ENCODE results near the gene MPC1.

Gene MPC1

DNA sequence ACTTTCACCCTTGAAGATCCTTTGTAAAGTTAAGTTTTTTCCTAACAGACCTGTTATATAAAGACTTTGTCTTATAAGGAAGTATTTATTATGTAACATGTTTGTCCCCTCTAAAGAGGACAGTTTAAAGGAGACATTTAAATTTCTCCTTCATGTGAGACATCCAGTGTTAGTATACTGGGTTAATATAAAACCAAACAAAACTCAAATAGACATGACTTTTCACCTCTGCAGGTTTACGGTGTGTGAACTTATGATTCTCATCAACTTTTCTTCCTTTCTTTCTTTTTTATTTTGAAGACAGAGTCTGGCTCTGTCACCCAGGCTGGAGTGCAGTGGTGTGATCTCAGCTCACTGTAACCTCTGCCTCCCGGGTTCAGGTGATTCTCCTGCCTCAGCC lies 17.4 kb upstream of the MPC1 start:
- TF ChIP-seq TEAD4 (IDR thresholded peaks at IDR 0.05) (no peak), FOXM1 (IDR thresholded peaks at IDR 0.05; ENCODE audit: borderline replicate concordance, low read depth) (no peak), CEBPB (IDR thresholded peaks at IDR 0.05) (no peak), TAF1 (IDR thresholded peaks at IDR 0.05; ENCODE audit: low read depth) (no peak)
- TF ChIP-seq, protein P1, sequence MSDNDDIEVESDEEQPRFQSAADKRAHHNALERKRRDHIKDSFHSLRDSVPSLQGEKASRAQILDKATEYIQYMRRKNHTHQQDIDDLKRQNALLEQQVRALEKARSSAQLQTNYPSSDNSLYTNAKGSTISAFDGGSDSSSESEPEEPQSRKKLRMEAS (IDR thresholded peaks at IDR 0.05) = no peak
- TF ChIP-seq, protein P2, sequence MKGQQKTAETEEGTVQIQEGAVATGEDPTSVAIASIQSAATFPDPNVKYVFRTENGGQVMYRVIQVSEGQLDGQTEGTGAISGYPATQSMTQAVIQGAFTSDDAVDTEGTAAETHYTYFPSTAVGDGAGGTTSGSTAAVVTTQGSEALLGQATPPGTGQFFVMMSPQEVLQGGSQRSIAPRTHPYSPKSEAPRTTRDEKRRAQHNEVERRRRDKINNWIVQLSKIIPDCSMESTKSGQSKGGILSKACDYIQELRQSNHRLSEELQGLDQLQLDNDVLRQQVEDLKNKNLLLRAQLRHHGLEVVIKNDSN (IDR thresholded peaks at IDR 0.05) = no peak

DNA sequence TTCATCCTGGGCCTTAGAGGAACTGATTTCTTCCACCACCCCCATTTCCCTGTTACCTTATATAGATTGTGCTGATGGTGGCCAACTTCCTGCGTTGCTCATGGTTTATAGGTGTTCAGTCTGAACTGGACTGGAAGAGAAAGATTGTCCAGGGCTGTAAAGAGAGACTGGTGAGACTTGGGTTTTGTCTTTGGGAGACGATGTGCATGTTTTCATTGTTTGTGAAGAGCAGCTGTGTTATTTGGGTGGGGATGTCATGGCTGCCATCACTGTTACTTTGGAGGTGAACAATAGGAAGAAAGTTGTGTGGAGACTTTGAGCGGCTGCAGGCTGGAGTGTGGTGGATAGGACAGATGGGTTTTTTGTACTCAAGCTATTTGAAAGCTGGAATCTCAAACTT lies 15.6 kb upstream of the MPC1 start:
- no peak for TF ChIP-seq EGR1 (IDR thresholded peaks at IDR 0.05)
- no peak for TF ChIP-seq RAD21 (IDR thresholded peaks at IDR 0.05; ENCODE audit: low read depth)
- TF ChIP-seq FOXM1 (IDR thresholded peaks at IDR 0.05; ENCODE audit: borderline replicate concordance, low read depth) = no peak
- TF ChIP-seq, protein P1 (IDR thresholded peaks at IDR 0.05) = no peak
- TF ChIP-seq, protein P2 (IDR thresholded peaks at IDR 0.05) = no peak
- TF ChIP-seq CEBPB (IDR thresholded peaks at IDR 0.05) = no peak
- TF ChIP-seq TAF1 (IDR thresholded peaks at IDR 0.05; ENCODE audit: low read depth) = no peak
- no peak for TF ChIP-seq NFIC (IDR thresholded peaks at IDR 0.05)
- no peak for TF ChIP-seq TEAD4 (IDR thresholded peaks at IDR 0.05)
- TF ChIP-seq CREB1 (IDR thresholded peaks at IDR 0.05; ENCODE audit: low read depth) = no peak
- TF ChIP-seq YY1 (IDR thresholded peaks at IDR 0.05; ENCODE audit: low read depth) = no peak
- no peak for TF ChIP-seq ZBTB7A (IDR thresholded peaks at IDR 0.05; ENCODE audit: low read depth)
- TF ChIP-seq, protein P3, sequence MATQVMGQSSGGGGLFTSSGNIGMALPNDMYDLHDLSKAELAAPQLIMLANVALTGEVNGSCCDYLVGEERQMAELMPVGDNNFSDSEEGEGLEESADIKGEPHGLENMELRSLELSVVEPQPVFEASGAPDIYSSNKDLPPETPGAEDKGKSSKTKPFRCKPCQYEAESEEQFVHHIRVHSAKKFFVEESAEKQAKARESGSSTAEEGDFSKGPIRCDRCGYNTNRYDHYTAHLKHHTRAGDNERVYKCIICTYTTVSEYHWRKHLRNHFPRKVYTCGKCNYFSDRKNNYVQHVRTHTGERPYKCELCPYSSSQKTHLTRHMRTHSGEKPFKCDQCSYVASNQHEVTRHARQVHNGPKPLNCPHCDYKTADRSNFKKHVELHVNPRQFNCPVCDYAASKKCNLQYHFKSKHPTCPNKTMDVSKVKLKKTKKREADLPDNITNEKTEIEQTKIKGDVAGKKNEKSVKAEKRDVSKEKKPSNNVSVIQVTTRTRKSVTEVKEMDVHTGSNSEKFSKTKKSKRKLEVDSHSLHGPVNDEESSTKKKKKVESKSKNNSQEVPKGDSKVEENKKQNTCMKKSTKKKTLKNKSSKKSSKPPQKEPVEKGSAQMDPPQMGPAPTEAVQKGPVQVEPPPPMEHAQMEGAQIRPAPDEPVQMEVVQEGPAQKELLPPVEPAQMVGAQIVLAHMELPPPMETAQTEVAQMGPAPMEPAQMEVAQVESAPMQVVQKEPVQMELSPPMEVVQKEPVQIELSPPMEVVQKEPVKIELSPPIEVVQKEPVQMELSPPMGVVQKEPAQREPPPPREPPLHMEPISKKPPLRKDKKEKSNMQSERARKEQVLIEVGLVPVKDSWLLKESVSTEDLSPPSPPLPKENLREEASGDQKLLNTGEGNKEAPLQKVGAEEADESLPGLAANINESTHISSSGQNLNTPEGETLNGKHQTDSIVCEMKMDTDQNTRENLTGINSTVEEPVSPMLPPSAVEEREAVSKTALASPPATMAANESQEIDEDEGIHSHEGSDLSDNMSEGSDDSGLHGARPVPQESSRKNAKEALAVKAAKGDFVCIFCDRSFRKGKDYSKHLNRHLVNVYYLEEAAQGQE (IDR thresholded peaks at IDR 0.05; ENCODE audit: low read depth) = no peak

- TF ChIP-seq NFIC (IDR thresholded peaks at IDR 0.05) (no peak), TAF1 (IDR thresholded peaks at IDR 0.05; ENCODE audit: low read depth) (no peak), CREB1 (IDR thresholded peaks at IDR 0.05; ENCODE audit: low read depth) (no peak), CEBPB (IDR thresholded peaks at IDR 0.05) (no peak)
These were observed 15.1 kb upstream of the MPC1 start for GRCh38 chr6:166397849-166398248.

DNA sequence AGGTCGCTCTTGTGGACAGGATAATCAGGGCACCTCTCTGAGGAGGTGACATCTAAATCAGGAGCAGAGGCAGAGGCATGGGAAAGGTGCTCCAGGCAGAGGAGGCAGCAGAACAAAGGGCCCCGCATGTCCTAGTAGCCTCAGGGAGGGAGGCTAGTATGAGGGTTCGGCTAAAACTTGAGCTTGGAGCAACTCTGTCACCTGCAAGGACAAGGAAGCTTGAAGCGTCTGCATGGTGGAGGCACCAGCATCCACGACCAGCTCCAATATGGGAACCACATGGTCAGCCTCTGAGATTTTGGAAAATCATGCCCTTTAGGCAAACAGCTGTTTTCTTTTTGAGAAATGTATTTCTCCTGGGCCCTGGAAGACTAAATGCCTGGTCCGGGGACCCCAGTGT lies 13.0 kb upstream of the MPC1 start:
- TF ChIP-seq YY1 (IDR thresholded peaks at IDR 0.05; ENCODE audit: low read depth) (no peak), TAF1 (IDR thresholded peaks at IDR 0.05; ENCODE audit: low read depth) (no peak), RAD21 (IDR thresholded peaks at IDR 0.05; ENCODE audit: low read depth) (no peak)
- TF ChIP-seq, protein P1 (IDR thresholded peaks at IDR 0.05) = no peak

- TF ChIP-seq TEAD4 (IDR thresholded peaks at IDR 0.05) (no peak), EGR1 (IDR thresholded peaks at IDR 0.05) (no peak), CREB1 (IDR thresholded peaks at IDR 0.05; ENCODE audit: low read depth) (no peak), TAF1 (IDR thresholded peaks at IDR 0.05; ENCODE audit: low read depth) (no peak), RAD21 (IDR thresholded peaks at IDR 0.05; ENCODE audit: low read depth) (no peak), EP300 (IDR thresholded peaks at IDR 0.05; ENCODE audit: borderline replicate concordance) (no peak), NFIC (IDR thresholded peaks at IDR 0.05) (no peak)
- TF ChIP-seq, protein P1 (IDR thresholded peaks at IDR 0.05) = no peak
- TF ChIP-seq, protein P2 (IDR thresholded peaks at IDR 0.05) = no peak
These were observed 12.6 kb upstream of the MPC1 start for GRCh38 chr6:166395351-166395750.

DNA sequence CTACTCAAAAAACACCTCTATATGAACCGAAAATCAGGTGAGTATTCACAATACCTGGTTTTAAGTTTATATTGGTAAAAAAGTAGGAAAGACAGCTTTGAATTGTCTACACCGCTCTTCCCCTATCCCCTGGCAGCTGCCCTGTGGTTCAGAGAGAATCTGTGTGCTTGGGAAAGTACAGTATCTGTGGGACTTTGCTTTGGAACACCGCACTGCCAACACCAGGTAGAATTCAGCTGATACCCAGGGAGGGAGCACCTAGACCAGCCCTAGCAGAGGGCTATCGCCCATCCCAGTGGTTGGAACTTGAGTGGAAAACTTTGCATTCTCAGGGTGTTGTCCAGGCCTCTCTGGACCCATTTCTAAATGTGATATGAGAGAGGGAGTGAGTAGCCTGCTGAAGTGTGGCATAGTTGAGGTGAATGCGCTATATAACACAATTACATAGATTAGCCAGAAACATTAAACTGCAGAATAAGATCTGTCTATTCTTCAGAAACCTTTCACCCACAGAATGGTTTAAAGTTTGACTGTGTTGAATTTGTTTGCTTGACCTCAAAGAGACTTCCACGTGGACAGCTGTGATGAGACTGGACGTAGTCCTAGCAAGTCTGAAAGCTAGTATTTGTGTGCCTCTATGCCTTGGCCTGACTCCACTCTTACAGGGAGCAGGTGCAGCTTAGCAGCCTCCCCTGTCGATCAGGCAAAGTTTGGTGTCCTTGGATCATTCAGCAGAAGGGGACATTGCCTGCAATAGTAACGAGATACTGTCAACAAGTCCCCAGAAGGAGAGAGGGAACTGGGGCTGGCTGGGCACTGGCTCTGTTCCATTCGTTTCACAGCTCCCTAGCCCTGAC lies 11.5 kb upstream of the MPC1 start:
- TF ChIP-seq NFIC (IDR thresholded peaks at IDR 0.05) = no peak
- TF ChIP-seq FOXM1 (IDR thresholded peaks at IDR 0.05; ENCODE audit: borderline replicate concordance, low read depth) = no peak
- no peak for TF ChIP-seq ZBTB7A (IDR thresholded peaks at IDR 0.05; ENCODE audit: low read depth)
- TF ChIP-seq YY1 (IDR thresholded peaks at IDR 0.05; ENCODE audit: low read depth) = no peak
- TF ChIP-seq, protein P2 (IDR thresholded peaks at IDR 0.05) = no peak
- TF ChIP-seq CREB1 (IDR thresholded peaks at IDR 0.05; ENCODE audit: low read depth) = no peak
- TF ChIP-seq TAF1 (IDR thresholded peaks at IDR 0.05; ENCODE audit: low read depth) = no peak
- TF ChIP-seq TCF12 (IDR thresholded peaks at IDR 0.05; ENCODE audit: low read depth) = no peak
- TF ChIP-seq CEBPB (IDR thresholded peaks at IDR 0.05) = no peak
- TF ChIP-seq, protein P1 (IDR thresholded peaks at IDR 0.05) = no peak
- TF ChIP-seq RAD21 (IDR thresholded peaks at IDR 0.05; ENCODE audit: low read depth) = no peak
- TF ChIP-seq EP300 (IDR thresholded peaks at IDR 0.05; ENCODE audit: borderline replicate concordance) = no peak
- no peak for TF ChIP-seq EGR1 (IDR thresholded peaks at IDR 0.05)
- TF ChIP-seq, protein P3 (IDR thresholded peaks at IDR 0.05; ENCODE audit: low read depth) = no peak
- no peak for TF ChIP-seq TEAD4 (IDR thresholded peaks at IDR 0.05)
